GM19455 (cell line): Measurements from ENCODE around the gene MBOAT7.

Experiments
- ATAC-seq: cut with Tn5 transposase; IDR thresholded peaks from one replicate; pipeline ENCODE4 v1.9.1; 2021; ENCODE audit not compliant: unreplicated experiment

MBOAT7 gene

DNA sequence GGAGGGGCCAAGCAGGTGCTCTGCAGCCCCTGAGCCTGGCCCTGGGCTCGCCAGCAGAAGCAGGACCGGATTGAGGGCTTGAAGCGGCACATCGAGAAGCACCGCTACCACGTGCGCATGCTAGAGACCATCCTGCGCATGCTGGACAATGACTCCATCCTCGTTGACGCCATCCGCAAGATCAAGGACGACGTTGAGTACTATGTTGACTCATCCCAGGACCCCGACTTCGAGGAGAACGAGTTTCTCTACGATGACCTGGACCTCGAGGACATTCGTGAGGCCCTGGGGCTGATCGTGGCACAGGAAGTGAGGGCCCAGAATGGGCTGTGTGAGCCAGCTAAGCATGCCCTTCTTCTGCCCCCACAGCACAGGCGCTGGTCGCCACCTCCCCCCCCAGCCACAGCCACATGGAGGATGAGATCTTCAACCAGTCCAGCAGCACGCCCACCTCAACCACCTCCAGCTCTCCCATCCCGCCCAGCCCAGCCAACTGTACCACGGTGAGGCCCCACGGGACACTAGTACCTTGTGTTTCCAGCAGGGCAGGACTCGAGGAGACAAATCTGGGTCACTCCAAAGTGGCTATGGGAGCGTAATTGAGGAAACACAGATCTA, 43.7 kb downstream of the MBOAT7 start:
- ATAC-seq, result no peak

DNA sequence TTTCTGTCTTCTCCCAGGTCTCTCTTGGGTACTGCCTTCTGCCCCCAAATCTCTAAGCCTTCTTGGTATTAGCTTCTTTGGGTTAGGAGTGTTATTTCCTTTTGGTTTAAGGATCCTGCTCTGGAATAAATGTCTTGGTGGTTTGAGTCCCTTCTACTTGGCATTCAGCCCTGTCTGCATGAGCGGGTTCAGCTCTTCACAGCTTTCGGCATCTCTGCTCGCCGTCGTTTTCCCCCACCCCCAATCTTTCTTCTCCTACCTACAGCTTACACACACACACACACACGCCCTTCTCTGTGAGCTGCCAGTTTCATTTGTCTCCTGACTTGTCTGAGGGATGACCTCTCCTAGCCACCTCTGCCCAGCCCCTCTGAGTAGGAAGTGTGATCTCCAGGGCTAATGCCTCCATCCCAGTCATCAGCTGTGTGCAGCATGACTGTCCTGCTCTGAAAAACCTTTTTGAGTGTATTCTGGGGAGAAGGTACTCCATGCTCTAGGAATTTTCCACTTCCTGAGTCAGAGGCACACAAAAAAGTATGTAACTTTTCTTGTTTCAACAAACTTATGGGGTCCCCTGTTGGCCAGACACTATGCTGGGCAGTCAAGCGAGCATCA, 47.1 kb downstream of the MBOAT7 start:
- no peak for ATAC-seq

DNA sequence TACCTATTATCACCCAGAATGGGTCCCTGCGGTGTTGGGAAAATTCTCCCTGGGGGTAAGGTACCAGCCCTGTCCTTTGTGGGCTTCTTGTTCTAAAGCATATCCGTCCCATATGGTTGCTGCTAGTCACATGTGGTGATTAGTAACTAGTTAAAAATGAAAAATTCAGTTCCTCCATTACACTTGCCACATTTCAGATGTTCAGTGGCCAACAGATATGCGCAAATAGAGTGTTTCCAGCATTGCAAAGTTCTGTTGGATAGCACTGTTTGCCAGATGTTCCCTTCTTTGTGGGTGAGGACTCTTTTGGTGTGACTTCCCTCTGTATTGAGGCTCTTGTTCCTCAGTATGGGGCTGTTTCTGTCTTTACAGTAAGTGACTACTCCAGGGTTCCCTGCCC, 48.0 kb downstream of the MBOAT7 start:
- ATAC-seq, result no peak

DNA sequence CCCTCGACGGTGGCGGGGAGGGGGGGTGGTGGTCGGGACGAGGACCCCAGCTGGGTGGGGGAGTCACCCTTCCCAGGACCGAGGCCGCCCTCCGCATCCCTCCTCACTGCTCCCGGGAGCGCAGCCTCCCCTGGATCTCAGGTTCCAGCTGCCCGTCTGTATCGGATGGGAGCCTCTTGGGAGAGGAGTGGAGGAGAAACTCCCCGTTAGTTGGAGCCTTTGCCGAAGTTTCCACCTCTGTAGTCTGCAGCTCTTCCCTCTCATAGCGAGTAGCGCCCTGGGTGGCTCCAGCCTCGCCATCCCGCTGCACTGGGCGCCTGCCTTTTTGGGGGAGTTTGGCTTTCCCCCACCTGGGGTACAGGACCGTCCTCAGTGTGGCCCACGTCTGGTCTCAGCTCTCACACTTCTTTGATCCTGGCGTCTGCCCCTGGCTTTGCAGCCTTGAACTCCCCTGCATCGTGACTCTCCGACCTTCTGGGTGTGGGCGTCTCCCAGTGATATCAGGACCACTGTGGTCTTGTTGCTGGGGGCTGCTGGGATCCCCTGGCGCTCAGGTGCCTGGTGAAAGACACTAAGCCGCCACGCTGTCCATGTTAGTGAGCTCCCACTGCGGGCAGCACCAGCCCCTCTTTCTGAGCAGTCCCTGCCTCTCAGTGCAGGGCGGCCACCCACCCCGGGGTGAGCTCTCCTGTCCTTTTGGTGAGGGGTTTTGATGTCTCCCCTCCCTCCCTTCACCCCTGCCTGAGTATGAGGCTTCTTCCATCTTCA, 50.7 kb downstream of the MBOAT7 start:
- ATAC-seq, result no peak

DNA sequence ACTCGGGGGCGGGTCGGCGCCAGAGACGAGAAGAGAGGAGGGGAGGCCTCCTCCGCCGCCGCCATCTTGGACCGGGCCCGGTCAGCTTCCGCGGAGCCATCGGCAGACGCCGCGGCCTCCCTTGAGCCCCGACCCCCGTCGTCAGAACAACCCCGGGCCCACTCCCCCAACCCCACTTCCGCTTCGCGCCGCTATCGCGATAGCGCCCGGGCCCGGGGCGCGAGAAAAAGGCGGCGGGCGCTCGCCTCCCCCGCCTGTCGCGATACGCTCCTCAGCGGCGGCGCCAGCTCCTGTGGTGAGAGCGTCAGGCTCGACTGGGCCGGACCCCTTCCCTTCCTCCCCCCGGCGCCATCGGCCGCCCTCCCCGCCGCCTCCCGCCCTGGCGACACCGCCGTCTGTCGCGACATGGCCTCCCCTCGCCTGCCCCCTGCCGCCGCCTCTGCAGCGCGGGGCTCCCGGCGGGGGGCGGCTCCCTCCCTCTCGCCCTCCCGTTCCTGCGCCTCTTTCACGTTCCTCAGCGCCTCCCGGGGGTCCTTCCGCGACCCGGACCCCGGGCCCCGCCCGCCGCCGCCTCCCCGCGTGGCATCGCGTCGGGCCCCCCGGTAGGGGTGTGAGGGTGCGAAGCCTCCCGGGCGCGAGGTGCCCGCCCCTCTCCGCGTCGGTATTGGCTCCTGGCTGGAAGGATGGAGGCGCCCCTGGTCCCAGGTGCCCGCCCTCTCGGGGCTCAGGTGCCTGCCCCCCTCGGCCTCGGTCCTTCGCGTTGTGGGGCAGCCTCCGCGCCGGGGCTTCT, 51.5 kb downstream of the MBOAT7 start, which contains the start of gene CNOT3:
CNOT3 (plus strand) TSS at position 64 of the 790 bp plus-strand sequence. CDS start 5,217 bp downstream, outside the sequence.
- no peak for ATAC-seq

DNA sequence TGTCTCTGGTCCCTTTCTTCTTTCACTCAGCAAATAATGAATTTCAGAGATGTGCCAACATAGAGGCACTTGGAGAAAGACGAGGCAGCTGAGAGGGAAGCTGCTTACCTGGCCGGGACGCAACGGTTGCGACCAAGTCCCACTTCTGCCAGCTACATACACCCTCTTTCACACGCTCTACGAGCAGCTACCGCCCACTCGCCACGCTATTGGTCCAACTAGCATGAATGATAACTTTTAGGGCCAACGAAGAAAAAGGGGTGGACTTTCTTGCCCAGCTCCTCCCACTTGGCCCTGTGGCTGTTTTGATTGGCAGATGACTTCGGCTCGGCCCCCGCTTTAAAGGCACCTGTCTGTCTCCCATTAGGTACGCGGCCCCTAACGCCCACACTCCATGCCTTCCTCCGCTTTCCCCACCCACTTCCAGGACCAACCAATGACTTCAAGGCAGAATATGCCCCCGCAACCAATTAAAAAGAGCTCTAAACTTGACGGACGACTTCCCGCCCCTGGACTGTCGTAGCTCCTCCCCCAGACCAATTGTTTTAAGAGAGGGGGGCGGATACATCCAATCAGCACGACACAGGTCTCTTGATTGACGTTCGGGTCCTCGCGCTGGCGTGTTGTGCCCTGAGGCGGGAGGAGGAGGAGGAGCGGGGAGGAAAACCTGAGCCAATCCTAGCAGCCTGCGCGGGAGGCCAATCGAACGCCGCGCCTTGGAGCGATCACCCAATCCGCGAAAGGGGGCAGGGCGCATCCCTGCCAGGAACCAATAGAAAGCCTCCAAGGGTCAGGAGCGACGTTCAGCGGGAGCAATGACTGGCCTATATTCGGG, 52.3 kb downstream of the MBOAT7 start:
- ATAC-seq, result peak; percentile 78

DNA sequence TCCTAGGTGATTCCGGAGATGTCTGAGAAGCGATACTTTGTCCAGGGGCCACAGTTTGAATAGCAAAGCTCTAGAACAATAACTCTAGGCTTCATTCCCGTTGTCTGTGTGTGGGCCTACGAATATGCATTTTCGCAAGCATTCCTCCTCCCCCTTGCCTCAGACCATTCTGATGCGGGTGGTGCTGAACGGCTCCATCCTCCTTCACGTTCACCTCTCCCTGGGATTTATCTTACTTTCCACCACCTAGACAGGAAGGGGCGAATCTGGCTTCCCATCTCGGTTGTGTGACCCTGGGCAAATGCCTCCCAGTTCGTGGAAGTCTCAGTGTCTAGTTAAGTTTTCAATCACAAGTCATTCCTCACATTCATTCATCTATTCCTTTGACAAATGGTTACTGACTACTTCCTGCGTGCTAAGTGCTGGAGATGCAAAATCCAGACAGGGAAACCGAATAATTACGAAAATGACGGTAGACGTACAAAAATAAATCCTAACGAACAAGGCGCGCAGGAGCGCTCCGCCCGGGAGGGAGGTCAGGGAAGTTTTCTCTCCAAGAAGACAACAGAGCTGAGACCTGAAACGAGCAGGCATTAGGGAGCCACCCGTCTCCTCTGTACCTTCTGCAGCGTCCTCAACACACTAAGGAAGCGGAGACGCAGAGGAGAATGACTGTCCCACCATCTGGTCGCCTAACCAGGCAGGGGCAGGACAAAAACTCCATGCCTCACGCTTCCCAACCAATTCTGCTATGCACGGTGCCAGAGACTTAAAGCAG, 53.1 kb downstream of the MBOAT7 start:
- no peak for ATAC-seq

DNA sequence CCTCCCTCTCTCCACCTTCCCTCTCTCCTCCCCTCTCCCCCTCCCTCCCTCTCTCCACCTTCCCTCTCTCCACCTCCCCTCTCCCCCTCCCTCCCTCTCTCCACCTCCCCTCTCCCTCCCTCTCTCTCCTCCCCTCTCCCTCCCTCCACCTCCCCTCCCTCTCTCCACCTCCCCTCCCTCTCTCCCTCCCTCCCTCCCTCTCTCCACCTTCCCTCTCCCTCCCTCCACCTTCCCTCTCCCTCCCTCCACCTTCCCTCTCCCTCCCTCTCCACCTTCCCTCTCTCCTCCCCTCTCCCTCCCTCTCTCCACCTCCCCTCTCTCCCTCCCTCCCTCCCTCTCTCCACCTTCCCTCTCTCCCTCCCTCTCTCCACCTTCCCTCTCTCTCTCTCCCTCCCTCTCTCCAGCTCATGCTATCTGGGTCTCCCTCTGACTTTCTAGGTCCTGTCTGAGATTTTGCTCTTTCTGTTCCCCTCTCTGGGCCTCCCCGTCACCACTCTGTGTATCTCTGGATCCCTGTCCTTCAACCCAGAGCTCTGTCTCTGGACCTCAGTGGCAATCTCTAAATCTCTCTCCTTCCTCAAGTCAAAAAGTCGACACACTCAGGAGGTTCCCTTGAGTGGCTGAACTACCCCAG, 55.3 kb downstream of the MBOAT7 start:
- no peak for ATAC-seq

DNA sequence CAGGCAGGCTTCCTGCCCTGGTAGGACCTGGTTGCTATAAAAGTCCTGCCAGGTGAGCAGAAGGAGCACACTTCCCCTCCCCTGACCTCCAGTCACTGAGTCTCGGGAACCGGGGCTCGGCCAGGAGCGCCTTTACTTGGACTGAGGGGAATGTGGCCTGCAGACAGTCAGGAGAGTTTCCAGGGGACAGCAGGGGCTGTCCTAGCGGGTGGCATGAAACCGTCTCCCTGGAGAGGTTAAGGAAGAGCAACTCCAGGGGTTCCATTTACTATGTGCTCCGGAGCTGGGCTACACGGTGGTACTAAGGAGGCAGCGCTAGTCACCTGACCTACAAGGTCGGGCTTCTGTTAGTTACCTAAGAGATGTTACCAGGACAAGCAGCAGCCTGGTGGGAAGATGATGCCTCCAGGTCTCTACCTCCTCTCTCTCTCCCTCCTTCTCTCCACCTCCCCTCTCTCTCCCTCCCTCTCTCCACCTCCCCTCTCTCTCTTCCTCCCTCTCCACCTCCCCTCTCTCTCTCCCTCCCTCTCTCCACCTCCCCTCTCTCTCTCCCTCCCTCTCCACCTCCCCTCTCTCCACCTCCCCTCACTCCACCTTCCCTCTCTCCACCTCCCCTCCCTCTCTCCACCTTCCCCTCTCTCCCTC, 55.9 kb downstream of the MBOAT7 start:
- ATAC-seq, result no peak

DNA sequence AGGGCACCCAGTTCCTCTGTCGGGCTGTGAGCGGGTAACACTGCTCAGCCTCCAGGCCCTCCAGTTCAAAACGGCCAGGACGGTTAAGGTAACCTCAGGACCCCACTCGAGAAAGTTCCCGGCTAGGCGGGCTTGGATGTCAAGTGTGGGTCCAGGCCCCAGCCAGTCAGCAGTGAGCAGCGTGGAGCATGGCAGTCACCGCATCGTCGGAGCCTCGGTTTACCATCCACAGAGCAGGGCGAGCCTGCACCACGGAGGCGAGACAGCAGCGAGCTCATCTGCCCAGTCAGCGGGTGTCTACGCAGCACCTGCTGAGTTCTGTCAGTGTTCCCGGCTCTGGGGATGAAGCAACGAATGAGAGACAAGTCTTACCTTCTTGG, 59.8 kb downstream of the MBOAT7 start:
- ATAC-seq, result no peak

DNA sequence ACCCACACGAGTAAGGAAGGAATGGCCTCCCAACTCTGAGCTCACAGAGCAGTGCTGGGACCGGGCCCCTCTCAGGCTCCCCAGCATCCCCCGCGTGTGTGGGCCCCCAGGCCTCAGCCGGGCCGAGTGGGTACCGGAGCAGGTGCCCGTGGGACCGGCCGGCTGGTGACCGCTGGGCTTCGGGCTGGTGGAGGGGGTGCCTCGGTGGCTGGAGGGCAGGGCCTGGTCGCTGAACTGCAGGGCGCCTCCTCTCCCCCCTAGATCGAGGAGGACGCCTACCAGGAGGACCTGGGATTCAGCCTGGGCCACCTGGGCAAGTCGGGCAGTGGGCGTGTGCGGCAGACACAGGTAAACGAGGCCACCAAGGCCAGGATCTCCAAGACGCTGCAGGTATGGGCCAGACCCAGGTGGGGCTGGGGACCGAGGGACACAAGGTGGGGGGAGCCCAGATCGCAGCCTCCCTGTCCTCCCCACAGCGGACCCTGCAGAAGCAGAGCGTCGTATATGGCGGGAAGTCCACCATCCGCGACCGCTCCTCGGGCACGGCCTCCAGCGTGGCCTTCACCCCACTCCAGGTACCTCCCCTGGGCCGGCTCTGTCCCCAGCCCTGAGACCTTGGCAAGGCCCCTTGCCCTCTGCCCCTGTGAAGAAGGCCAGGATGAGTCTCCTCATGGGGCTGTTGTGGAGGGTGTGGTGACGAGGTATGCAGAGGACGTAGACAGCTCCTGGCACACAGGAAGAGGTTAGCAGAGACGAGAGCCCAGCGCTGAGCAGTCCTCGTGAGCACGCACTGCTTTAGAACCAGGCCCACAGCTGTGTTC, 60.4 kb downstream of the MBOAT7 start:
- ATAC-seq, result no peak

DNA sequence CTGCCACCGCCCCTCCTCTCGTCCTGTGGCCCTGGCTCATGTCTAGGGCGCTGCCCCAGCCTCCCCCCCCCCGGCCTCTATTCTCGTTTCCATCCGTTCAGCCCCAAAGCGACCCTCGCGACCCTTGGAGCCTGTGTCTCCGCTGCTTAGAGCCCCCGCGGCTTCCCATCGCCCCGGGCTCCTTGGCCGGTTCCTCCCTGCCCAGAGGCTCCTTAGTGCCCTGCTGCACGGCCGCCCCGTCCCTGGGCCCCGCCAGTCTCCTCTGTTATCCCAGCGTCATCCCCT, 61.0 kb downstream of the MBOAT7 start:
- no peak for ATAC-seq

DNA sequence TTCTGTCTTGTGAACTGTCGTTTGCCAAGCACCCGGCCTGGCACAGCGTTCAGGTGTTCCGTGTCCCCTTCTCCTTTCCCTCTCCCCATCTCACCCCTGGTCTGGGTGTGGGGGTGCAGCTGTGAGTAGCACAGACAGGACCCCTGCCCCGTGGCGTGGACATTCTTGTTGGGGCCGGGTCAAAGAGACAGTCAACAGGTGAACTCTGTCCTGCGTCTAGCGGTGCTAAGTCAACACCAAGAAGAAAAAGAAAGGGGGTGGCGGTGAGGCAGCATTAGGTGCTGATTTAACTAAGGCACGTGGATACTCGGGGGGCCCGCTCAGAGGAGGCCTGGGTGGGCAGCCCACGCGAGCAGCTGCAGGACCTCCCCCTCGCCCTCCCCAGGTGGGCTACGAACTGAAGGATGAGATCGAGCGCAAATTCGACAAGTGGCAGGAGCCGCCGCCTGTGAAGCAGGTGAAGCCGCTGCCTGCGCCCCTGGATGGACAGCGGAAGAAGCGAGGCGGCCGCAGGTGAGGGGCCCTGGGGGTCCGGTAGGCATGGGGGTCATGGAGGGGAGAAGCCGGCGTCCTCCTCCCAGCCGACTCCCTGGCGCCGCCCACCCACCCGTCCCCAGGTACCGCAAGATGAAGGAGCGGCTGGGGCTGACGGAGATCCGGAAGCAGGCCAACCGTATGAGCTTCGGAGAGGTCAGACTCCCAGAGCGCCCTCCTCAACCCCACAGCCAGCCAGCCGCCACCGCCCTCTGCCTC, 61.5 kb downstream of the MBOAT7 start:
- no peak for ATAC-seq

DNA sequence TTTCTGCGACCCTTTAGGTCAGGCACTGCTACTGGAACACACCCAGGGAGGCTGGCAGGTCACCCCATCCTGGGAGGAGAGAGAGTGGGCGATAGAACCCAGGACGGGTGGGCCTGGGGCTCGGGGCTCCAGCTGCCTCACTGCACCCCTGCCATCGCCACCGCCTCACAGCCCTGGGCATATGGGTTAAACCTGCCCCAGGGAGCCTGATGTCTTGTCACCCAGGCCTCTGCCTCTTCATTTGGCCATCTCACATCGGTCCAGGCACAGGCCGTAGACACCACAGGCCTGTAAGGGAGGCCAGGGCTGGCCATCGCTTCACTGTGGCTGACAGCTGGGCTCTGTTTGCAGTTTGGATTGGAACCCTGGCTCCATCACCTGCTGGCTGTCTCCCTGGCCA, 63.7 kb downstream of the MBOAT7 start:
- ATAC-seq, result no peak

DNA sequence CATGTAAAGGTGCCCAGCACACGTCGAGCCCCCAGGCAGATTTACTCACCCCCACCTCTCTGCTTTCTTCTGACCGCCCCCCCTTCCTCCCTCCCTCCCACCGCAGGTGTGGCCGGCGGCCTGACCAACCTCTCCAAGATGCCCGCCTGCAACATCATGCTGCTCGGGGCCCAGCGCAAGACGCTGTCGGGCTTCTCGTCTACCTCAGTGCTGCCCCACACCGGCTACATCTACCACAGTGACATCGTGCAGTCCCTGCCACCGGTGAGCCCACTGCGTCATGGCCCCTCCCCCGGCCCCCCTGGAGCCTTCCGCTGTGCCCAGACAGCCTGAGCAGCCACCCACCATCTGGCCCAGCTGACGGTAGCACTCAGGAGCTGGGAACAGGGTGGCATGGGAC, 65.0 kb downstream of the MBOAT7 start:
- ATAC-seq, result no peak

DNA sequence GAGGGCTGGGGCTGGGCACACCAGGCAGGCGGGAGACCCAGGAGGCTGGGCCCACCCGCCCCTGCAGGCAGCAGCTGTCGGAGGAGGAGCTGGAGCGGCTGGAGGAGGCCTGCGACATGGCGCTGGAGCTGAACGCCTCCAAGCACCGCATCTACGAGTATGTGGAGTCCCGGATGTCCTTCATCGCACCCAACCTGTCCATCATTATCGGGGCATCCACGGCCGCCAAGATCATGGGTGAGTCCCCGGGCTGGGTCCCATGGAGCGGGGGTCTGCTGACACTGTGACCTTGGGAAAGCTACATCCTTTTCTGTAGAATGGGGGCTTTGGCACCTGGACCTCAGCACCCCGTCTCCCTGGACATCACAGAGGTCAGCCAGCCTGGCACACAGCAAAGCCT, 65.7 kb downstream of the MBOAT7 start:
- no peak for ATAC-seq
